Activated naive CD8-positive, alpha-beta T cell treated with anti-CD3 and anti-CD28 coated beads, Interleukin-2, amount 10 ng/mL, durations not matched to agents 7 days and 5 days (primary cell): ENCODE data around the gene SPATA21. TPM values are rescaled to one million over a fixed set of nuclear protein-coding genes. Genes with fewer than 3 reads are reported as not detected.
"Not testable (repeated sequence)": the region's sequence is repeated elsewhere in the genome, so short reads cannot be mapped to it uniquely, and the experiment has no call there.

Source experiments
- ATAC-seq: fragments of 150-1000 bp; cut with Tn5 transposase; one replicate; pipeline ENCODE4 v1.10.0; 2021; ENCODE audit warnings: low read depth, moderate library complexity
- POLR2A ChIA-PET: fragments of 350-600 bp; sonication (Branson Sonifier 250); formaldehyde crosslinking; loops from one replicate; lab custom pipeline; 2021; ENCODE audit warnings: antibody characterized with exemption; lab: Charles Lee
- DNase-seq: peaks from one replicate; pipeline ENCODE4 v3.0.0; 2021
- H3K27ac Mint-ChIP-seq: one replicate; pipeline ENCODE4 v1.8.0; 2022; ENCODE audit warnings: mild to moderate bottlenecking, mixed read lengths
- H3K27me3 Mint-ChIP-seq: one replicate; pipeline ENCODE4 v1.8.0; 2022; ENCODE audit warnings: mild to moderate bottlenecking, moderate library complexity, mixed read lengths
- H3K36me3 Mint-ChIP-seq: one replicate; pipeline ENCODE4 v1.8.0; 2021; ENCODE audit warnings: mild to moderate bottlenecking, mixed read lengths
- H3K4me1 Mint-ChIP-seq: one replicate; pipeline ENCODE4 v1.8.0; 2021; ENCODE audit warnings: mixed read lengths
- H3K4me3 Mint-ChIP-seq: one replicate; pipeline ENCODE4 v1.8.0; 2022; ENCODE audit warnings: mild to moderate bottlenecking, moderate library complexity, mixed read lengths
- H3K9me3 Mint-ChIP-seq: one replicate; pipeline ENCODE4 v1.8.0; 2021; ENCODE audit warnings: mixed read lengths
- total RNA-seq, 2 experiments: library from RNA; stranded (reverse); gene quantifications; one replicate each; pipeline ENCODE4 v1.2.3, GENCODE V29; 2021

Gene SPATA21
- total RNA-seq, 2 experiments from 2014 or later: not detected

DNA sequence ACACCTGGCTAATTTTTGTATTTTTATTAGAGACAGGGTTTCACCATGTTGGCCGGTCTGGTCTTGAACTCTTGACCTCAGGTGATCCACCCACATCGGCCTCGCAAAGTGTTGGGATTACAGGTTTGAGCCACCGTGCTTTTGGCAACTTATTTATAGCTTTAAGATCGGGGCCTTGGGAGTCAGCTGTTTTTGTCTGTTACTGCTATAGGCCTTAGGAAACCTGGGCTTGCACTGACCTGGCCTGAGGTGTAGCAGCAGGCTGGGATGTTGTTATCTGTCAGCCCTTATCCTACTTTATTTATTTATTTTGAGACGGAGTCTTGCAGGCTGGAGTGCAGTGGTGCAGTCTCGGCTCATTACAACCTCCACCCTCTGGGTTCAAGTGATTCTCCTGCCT is 58.8 kb downstream of the SPATA21 start:
- H3K4me3 Mint-ChIP-seq: no peak overlapping the region
- H3K27ac Mint-ChIP-seq: no peak overlapping the region
- ATAC-seq: no peak
- DNase-seq: no peak
- no peaks in the 10 kb centered on the region for H3K27me3 Mint-ChIP-seq
- H3K9me3 Mint-ChIP-seq: no peaks in the 10 kb centered on the region
- peaks cover 33% of the 10 kb centered on the region for H3K4me1 Mint-ChIP-seq
- POLR2A ChIA-PET: no interaction called here
- peaks cover 5% of the 10 kb centered on the region for H3K36me3 Mint-ChIP-seq

DNA sequence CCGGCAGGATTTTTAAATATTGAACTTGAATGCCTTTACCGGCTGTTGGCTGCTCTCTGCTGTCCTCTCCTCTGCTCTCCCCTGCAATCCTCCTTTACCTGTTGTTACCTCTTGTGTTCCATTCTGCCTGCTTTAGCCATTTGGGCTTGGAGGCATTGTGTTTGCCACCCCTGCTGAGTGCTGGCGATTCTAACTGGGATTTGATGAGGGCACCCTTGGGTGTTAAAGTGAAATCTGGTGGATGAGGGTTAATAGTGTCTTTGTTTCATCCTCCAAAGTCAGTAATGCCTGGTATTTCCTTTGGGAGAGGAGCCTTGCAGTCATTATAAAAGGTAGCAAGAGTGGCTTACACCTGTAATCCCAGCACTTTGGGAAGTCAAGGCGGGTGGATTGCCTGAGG is 60.3 kb downstream of the SPATA21 start:
- Mint-ChIP-seq H3K36me3 (peaks cover 9% of the 10 kb centered on the region), H3K9me3 (no peaks in the 10 kb centered on the region), H3K4me3 (no peak overlapping the region), H3K27ac (peak overlapping the region; percentile 28), H3K27me3 (no peaks in the 10 kb centered on the region), H3K4me1 (peaks cover 42% of the 10 kb centered on the region)
- POLR2A ChIA-PET: interaction anchor here (0.6 to 1.7 kb wide), 2 partner anchors 9 to 350 kb away, joined by 4 to 5 read pairs; no protein-coding TSS in a partner anchor
- DNase-seq (no peak), ATAC-seq (no peak)

DNA sequence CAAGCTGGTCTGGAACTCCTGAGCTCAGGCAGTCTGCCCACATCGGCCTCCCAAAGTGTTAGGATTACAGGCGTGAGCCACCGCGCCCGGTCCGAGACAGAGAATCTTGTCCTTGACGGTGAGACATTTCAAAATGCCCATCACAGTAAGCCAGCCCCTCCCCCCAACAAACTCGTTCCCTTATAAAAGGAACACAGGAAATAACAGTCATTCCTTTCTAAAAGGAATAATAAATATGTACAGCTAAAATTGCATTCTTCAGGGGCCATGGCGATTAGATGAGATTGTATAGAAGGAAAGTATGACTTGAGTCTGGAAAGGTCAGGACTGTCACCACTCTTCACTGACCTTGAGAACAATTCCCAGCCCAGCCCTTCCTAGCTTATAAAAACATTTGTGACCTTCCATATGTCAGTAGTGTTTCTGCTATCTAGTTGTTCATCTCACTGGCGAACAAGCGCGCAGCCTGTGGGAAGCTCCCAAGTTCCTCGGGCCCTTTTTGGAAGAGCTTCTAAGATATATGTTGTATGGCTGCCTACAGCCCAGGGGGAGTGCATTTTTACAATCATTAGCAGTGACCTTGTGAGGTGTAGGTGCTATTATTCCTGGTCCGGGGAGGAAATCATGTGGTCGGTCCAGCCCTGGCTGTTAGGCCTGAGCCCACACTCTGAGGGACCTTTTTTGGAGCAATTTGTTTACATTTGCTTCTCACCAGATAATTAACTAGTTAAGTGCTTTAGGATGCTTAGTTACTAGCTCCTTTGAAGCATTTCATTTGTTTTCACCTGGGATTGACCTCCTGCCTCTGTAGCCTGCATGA is 61.5 kb downstream of the SPATA21 start:
- Mint-ChIP-seq H3K9me3 (no peaks in the 10 kb centered on the region), H3K27me3 (no peaks in the 10 kb centered on the region), H3K36me3 (peaks cover 10% of the 10 kb centered on the region), H3K4me1 (peaks cover 51% of the 10 kb centered on the region), H3K27ac (peak overlapping the region; percentile 19), H3K4me3 (no peak overlapping the region)
- DNase-seq (no peak), ATAC-seq (no peak)
- POLR2A ChIA-PET: interaction anchor here (0.6 to 1.7 kb wide), 2 partner anchors 8 to 103 kb away, joined by 5 read pairs; no protein-coding TSS in a partner anchor

DNA sequence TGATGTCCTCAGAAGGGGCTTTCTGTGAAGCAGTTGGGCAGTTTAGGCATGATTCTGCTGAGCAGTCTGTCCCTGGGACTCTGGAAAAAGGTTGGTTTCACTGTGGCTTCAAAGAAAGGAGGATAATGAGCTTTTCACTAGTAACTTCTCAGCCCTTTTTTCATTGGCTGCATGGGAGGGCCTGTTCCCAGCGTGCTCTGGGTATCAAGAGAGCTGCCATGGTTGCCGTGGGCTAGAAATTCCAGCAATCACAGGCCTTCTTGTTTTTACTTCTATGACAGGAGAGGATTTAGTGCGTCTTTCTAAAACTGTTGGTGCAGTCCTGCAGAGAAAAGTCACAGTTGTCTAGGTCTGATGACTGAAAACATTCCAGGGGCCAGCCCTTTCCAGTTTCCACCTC is 63.0 kb downstream of the SPATA21 start:
- Mint-ChIP-seq H3K27me3 (no peaks in the 10 kb centered on the region), H3K9me3 (no peaks in the 10 kb centered on the region), H3K4me1 (peaks cover 55% of the 10 kb centered on the region), H3K27ac (peak overlapping the region; percentile 9), H3K4me3 (peak overlapping the region; percentile 3), H3K36me3 (peaks cover 12% of the 10 kb centered on the region)
- POLR2A ChIA-PET: interaction anchor here (0.9 to 3.9 kb wide), 2 partner anchors 12 to 46 kb away, joined by 3 to 13 read pairs; no protein-coding TSS in a partner anchor
- ATAC-seq (no peak), DNase-seq (no peak)

DNA sequence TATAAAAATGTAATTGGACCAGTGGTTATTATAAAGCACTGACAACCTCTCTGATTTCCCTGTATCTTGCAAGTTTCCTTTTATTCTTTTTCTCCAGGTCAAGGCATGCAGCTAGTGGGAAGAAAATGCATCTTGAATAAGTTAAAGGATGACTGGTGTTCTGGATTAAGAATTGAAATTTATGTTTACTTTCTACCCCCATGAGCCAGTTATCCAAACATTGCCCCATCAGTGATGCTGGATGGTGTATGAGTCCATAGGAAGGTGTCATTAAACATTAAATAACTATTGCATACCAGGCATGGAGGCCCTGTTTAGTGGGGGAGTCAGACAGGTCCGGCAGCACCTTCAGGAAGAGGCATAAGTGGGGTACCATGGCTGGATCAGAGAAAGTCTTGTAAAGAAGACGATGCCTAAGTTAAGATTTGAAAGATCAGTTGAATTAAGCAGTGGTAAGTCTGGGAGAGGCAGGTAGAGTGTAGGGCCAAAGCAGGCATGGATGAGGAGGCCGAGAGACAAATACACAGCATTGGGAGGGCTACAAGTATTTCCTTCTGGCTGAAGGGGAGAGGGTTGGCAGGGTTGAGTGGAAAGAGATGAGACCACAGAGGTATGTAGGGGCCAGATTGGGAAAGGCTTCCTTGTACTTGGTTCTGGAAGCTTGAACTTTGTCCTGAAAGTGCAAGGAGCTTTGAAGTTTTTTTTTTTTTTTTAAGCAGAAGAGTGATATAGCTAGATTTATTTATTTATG is 64.5 kb downstream of the SPATA21 start:
- Mint-ChIP-seq H3K9me3 (no peaks in the 10 kb centered on the region), H3K27ac (peak overlapping the region; percentile 71), H3K27me3 (no peaks in the 10 kb centered on the region), H3K4me1 (peaks cover 62% of the 10 kb centered on the region), H3K4me3 (peak overlapping the region; percentile 76), H3K36me3 (peaks cover 16% of the 10 kb centered on the region)
- POLR2A ChIA-PET: interaction anchor here (0.6 to 3.9 kb wide), 6 partner anchors 11 to 68 kb away, joined by 3 to 13 read pairs (median 6); partner anchors contain the start of genes FBXO42 and NECAP2
- ATAC-seq (no peak), DNase-seq (no peak)

DNA sequence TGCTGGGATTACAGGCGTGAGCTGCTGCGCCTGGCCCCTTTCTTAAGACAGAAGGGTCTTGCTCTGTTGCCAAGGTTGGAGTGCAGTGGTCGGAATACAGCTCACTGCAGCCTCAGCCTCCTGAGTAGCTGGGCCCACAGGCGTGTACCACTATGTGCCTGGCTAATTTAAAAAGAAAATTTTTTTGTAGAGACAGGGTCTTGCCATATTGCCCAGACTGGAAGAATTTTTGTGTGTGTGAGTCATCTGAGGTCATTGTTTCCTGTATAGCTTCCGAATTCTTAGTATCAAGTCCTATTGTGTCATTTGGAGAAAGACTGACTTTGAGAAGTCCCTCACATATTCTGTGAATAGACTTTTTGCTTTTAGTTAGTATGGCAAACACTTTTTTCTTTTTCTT is 65.5 kb downstream of the SPATA21 start:
- peaks cover 56% of the 10 kb centered on the region for H3K4me1 Mint-ChIP-seq
- no peaks in the 10 kb centered on the region for H3K9me3 Mint-ChIP-seq
- peak; percentile 4 for ATAC-seq

DNA sequence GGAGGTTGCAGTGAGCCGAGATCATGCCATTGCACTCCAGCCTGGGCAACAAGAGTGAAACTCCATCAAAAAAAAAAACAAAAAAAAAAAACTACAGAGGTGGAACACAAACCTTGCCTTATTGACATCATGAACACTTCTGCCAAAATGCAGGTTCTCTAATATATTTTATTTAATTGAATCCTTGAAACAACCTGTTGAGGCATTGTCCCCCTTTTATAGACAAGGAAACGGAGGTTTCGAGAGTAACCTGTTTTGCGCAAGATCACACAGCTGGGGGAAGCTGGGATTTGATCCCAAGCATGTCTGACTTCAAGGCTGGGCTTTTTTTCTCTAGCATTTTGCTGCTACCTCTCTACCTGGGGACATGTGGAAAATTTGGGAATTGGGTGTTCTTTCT is 67.4 kb downstream of the SPATA21 start:
- ATAC-seq (no peak), DNase-seq (no peak)
- no peak overlapping the region for H3K27ac Mint-ChIP-seq
- peak overlapping the region; percentile 97 for H3K4me3 Mint-ChIP-seq
- no peaks in the 10 kb centered on the region for H3K27me3 Mint-ChIP-seq
- H3K9me3 Mint-ChIP-seq: no peaks in the 10 kb centered on the region
- peaks cover 16% of the 10 kb centered on the region for H3K36me3 Mint-ChIP-seq
- POLR2A ChIA-PET: no interaction called here
- peaks cover 45% of the 10 kb centered on the region for H3K4me1 Mint-ChIP-seq

More for the DNA sequence above, 65.5 kb downstream of the SPATA21 start:
- H3K36me3 Mint-ChIP-seq: peaks cover 16% of the 10 kb centered on the region
- POLR2A ChIA-PET: interaction anchor here (0.9 to 3.9 kb wide), 5 partner anchors 15 to 142 kb away, joined by 3 to 13 read pairs (median 5); partner anchors contain the start of genes FBXO42 and NECAP2
- no peaks in the 10 kb centered on the region for H3K27me3 Mint-ChIP-seq
- no peak for DNase-seq
- peak overlapping the region; percentile 76 for H3K4me3 Mint-ChIP-seq
- peak overlapping the region; percentile 71 for H3K27ac Mint-ChIP-seq

DNA sequence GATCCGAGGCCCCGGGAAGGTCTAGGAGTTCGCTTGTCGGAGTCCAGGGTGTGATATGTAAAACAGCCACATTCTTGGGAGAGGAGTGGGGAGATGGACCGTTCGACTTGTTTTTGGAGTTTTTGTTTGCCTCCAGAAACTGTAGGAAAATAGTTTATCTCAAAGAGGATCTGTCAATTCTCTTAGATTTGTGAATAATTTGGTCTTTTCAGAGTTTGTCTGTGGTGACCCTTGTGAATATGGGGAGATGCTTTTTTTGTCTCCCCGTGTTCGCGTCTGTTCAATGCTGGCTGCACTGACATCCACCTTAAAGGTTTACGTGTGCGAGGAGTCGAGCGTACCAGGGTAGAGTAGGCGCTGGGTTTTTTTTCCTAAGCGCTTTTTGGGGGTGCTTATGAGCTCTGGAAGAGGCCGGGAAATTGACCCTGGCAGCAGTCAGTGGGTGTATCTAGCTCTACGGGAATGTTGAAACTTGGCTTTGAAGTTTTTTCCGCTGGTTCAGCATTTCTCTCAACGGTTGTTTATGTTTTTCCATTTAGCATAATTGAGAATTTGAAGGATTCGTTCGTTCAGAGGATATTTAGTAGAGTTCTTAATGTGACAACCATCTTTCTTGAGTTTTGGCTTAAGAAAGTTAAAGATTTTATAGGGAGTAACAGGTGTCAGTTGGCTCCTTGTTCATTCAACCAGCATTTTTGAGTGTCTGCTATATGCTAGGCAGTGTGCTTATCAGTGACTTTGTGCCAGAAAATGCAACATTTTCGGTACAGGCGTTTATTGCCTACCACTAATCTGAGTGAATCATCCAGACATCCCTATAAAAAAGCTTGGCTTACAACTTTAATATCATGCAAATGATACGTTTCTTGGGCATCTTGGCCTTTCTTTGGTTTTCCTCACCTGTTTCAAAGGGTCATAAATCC is 69.0 kb downstream of the SPATA21 start:
- POLR2A ChIA-PET: interaction anchor here (0.9 to 4.1 kb wide), 14 partner anchors 8 to 145 kb away, joined by 3 to 20 read pairs (median 6); partner anchors contain the start of genes FBXO42 and NECAP2
- Mint-ChIP-seq H3K4me1 (peaks cover 42% of the 10 kb centered on the region), H3K36me3 (peaks cover 16% of the 10 kb centered on the region), H3K9me3 (no peaks in the 10 kb centered on the region), H3K27me3 (no peaks in the 10 kb centered on the region), H3K4me3 (peak overlapping the region; percentile 97), H3K27ac (peak overlapping the region; percentile 100)
- ATAC-seq: no peak
- DNase-seq: no peak

DNA sequence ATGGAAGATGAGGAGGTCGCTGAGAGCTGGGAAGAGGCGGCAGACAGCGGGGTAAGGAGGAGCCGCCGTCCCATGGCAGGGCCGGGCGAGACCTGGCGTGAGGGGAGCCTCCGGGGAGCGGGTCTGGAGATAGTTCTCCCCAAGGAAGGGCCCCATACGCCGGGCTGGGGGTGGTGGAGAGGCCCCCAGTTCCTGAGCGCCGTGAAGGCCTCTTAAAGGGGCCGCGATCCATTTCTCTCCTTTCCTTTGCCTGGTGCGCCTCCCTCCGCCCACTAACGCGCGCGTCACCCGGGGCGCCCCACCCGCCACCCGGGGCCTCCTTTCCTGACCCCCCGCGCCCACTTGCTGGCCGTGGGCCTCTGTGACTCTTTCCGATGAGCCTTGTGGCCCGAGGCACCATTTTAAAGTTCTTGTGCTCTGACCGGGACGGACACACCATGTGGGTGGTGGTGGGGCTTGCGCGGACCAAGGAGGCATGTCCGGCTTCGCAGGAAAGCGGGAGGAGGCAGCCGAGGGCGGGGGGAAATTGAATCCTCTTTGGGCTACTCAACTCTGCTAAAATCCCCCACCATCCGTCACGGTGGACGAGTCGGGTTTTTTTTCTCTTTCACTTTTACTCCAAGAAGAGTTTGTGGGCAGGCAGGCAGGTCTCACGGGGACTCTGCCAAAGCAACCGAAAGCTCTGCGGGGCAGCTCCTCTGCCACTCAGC is 69.8 kb downstream of the SPATA21 start:
- Mint-ChIP-seq H3K27ac (peak overlapping the region; percentile 100), H3K4me3 (peak overlapping the region; percentile 97), H3K9me3 (no peaks in the 10 kb centered on the region), H3K4me1 (peaks cover 36% of the 10 kb centered on the region), H3K27me3 (no peaks in the 10 kb centered on the region), H3K36me3 (peaks cover 10% of the 10 kb centered on the region)
- DNase-seq (peak; percentile 91), ATAC-seq (peak; percentile 69)
- POLR2A ChIA-PET: interaction anchor here (0.9 to 4.1 kb wide), 13 partner anchors 9 to 146 kb away, joined by 3 to 20 read pairs (median 6); partner anchors contain the start of genes FBXO42 and NECAP2

DNA sequence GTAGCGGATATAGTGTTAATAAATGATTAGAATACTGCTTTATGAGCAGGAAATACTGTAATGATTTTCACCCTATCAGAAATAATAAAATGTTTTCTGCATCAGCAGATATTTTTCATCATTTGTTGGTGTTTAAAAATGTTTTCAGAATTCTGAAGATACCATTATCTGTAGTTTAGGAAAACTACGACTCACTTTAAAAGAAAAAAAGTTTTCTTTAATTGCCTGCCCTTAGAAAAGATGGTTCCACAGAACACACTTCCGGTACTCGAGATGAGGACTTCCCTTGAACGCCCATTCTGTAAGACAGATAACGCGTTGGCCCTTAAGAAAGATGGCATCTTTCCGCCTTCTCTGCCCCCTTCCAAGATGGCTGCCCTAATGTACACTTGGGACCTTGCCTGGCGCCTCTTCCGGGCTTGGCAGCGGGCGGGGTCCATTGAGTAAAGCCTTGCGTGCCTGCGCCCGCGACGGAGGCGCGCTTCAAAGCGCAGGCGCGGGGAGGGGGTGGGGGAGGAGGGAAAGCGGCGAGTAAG is 70.4 kb downstream of the SPATA21 start, which contains the start of gene SZRD1:
SZRD1 (plus strand) TSS at position 521 of the 536 bp plus-strand sequence. CDS start 16 bp downstream, outside the sequence.
- peak; percentile 90 for ATAC-seq
- H3K36me3 Mint-ChIP-seq: peaks cover 9% of the 10 kb centered on the region
- no peaks in the 10 kb centered on the region for H3K27me3 Mint-ChIP-seq
- peaks cover 30% of the 10 kb centered on the region for H3K4me1 Mint-ChIP-seq
- DNase-seq: peak; percentile 91
- H3K4me3 Mint-ChIP-seq: peak within 1 kb of the TSS; percentile 97
- peak within 1 kb of the TSS; percentile 100 for H3K27ac Mint-ChIP-seq
- POLR2A ChIA-PET: interaction anchor here (1.2 to 4.1 kb wide), 8 partner anchors 10 to 78 kb away, joined by 3 to 20 read pairs (median 12); partner anchors contain the start of genes FBXO42 and NECAP2
- H3K9me3 Mint-ChIP-seq: no peaks in the 10 kb centered on the region

DNA sequence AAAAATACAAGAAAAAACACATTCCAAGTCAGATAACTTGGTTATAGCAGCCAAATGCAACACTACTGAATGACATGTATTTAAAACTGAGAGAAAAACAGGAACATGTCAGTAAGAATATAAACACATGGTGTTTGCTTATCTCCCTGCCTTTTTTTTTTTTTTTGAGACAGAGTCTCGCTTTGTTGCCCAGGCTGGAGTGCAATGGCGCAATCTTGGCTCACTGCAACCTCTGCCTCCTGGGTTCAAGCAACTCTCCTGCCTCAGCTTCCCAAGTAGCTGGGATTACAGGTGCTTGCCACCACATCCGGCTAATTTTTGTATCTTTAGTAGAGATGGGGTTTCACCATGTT is 72.1 kb downstream of the SPATA21 start:
- not testable (repeated sequence) for H3K36me3 Mint-ChIP-seq, H3K9me3 Mint-ChIP-seq, ATAC-seq, H3K27ac Mint-ChIP-seq, DNase-seq, H3K27me3 Mint-ChIP-seq, H3K4me3 Mint-ChIP-seq
- peaks cover 19% of the 10 kb centered on the region for H3K4me1 Mint-ChIP-seq
- POLR2A ChIA-PET: interaction anchor here (0.6 to 4.1 kb wide), 4 partner anchors 12 to 148 kb away, joined by 4 to 27 read pairs (median 11); partner anchors contain the start of gene FBXO42
